Liver (tissue), 9 donors: ENCODE measurements around the gene TLE4. TPM values are rescaled to one million over a fixed set of nuclear protein-coding genes. Genes with fewer than 3 reads are reported as not detected.

Experiments
- DNase-seq: peaks from one replicate; pipeline ENCODE4 v3.0.0-alpha.2; 2017; ENCODE audit warnings: low spot score
- H3K27ac ChIP-seq, 2 donors: one replicate each; pipeline ENCODE4 v1.7.0; 2013; ENCODE audit warnings: inconsistent platforms in 2 of 2, low read length in 2 of 2, control low read depth in 1 of 2, low read depth in 1 of 2, mild to moderate bottlenecking in 1 of 2
- H3K27me3 ChIP-seq, 4 donors: one replicate each; pipeline versions ENCODE4 v1.6.1 to v1.7.0; 2013; ENCODE audit warnings: low read length in 3 of 4, inconsistent platforms in 1 of 4, mild to moderate bottlenecking in 1 of 4, moderate library complexity in 1 of 4; ENCODE audit not compliant: control insufficient read depth in 4 of 4, insufficient read depth in 4 of 4
- H3K36me3 ChIP-seq, 4 donors: one replicate each; pipeline versions ENCODE4 v1.6.1 to v1.7.0; 2013; ENCODE audit warnings: low read length in 3 of 4, mild to moderate bottlenecking in 3 of 4, low read depth in 1 of 4, moderate library complexity in 1 of 4; ENCODE audit not compliant: control insufficient read depth in 4 of 4, insufficient read depth in 3 of 4
- H3K4me1 ChIP-seq, 4 donors: one replicate each; pipeline versions ENCODE4 v1.6.1 to v1.7.0; 2013; ENCODE audit warnings: low read length in 3 of 4, mild to moderate bottlenecking in 3 of 4, moderate library complexity in 1 of 4; ENCODE audit not compliant: control insufficient read depth in 4 of 4, insufficient read depth in 4 of 4
- H3K4me3 ChIP-seq, 3 donors: one replicate each; pipeline versions ENCODE4 v1.6.1 to v1.7.0; 2013; ENCODE audit warnings: low read length in 3 of 3, control low read depth in 1 of 3, low read depth in 1 of 3, mild to moderate bottlenecking in 1 of 3
- H3K9ac ChIP-seq, 2 donors: one replicate each; pipeline ENCODE4 v1.7.0; 2013; ENCODE audit warnings: low read length in 2 of 2, mild to moderate bottlenecking in 2 of 2, moderate library complexity in 2 of 2, control low read depth in 1 of 2, low read depth in 1 of 2
- H3K9me3 ChIP-seq, 4 donors: one replicate each; pipeline versions ENCODE4 v1.6.1 to v1.7.0; 2013; ENCODE audit warnings: low read length in 3 of 4; ENCODE audit not compliant: control insufficient read depth in 4 of 4
- EGR1 ChIP-seq, 2 donors: IDR thresholded peaks; 2 replicates each; pipeline ENCODE4 v1.6.1; 2016 to 2018; ENCODE audit warnings: antibody characterized with exemption in 2 of 2, low read depth in 2 of 2
- FOXA2 ChIP-seq: IDR thresholded peaks from 2 replicates; pipeline ENCODE4 v1.6.1; 2016; ENCODE audit warnings: antibody characterized with exemption
- GABPA ChIP-seq, 2 donors: IDR thresholded peaks in 1 of 2; conservative IDR thresholded peaks in 1 of 2; 2 replicates each; pipeline ENCODE4 v1.6.1; 2016; ENCODE audit warnings: antibody characterized with exemption in 2 of 2, mild to moderate bottlenecking in 1 of 2, moderate library complexity in 1 of 2
- HNF4A ChIP-seq, 2 donors: conservative IDR thresholded peaks; 2 replicates each; pipeline ENCODE4 v1.6.1; 2016; ENCODE audit warnings: antibody characterized with exemption in 2 of 2, mild to moderate bottlenecking in 2 of 2
- NR2F2 ChIP-seq: IDR thresholded peaks from 2 replicates; pipeline ENCODE4 v1.6.1; 2016; ENCODE audit warnings: antibody characterized with exemption
- RAD21 ChIP-seq, 2 donors: IDR thresholded peaks; 2 replicates each; pipeline ENCODE4 v1.6.1; 2016; ENCODE audit warnings: antibody characterized with exemption in 2 of 2, mild to moderate bottlenecking in 2 of 2
- RXRA ChIP-seq, 2 donors: IDR thresholded peaks; 2 replicates each; pipeline ENCODE4 v1.6.1; 2017 to 2018; ENCODE audit warnings: antibody characterized with exemption in 2 of 2, mild to moderate bottlenecking in 1 of 2
- SP1 ChIP-seq: IDR thresholded peaks from 2 replicates; pipeline ENCODE4 v1.6.1; 2018; ENCODE audit warnings: antibody characterized with exemption, mild to moderate bottlenecking
- YY1 ChIP-seq: IDR thresholded peaks from 2 replicates; pipeline ENCODE4 v1.6.1; 2016; ENCODE audit warnings: antibody characterized with exemption, mild to moderate bottlenecking
- WGBS: extraction: QIAGEN DNeasy Blood & Tissue Kit; methylation state at CpG from one replicate; pipeline ENCODE4 v1.1.7; 2013; 5-methylcytosine and 5-hydroxymethylcytosine counted together
- polyA plus RNA-seq, 2 donors: library from polyadenylated mRNA; stranded (reverse) in 1 of 2; unstranded in 1 of 2; fragments of 200-250 nt in 1 of 2; fragments of >200 nt in 1 of 2; fragmentation: Nextera tagmentation in 1 of 2; extraction: Ambion mirVana in 1 of 2; gene quantifications; one replicate each; pipeline versions ENCODE4 v1.2.1 to v1.2.3, GENCODE V29; 2013 to 2015
- total RNA-seq, 2 donors: library from RNA; depleted of rRNA; stranded (reverse); fragments of >200 nt; gene quantifications; one replicate each; pipeline ENCODE4 v1.2.3, GENCODE V29; 2014
- TF ChIP-seq, protein P1 (sequence below): IDR thresholded peaks from 2 replicates; pipeline ENCODE4 v1.6.1; 2016; ENCODE audit warnings: antibody characterized with exemption
- TF ChIP-seq, protein P2 (sequence below): fragments of 150-350 bp; IDR thresholded peaks from 2 replicates; pipeline ENCODE4 v1.5.1; 2017; ENCODE audit warnings: improper control_type of control experiment, low read depth, low read length; ENCODE audit not compliant: missing input control
- TF ChIP-seq, protein P3 (sequence below): IDR thresholded peaks from 2 replicates; pipeline ENCODE4 v1.6.1; 2016; ENCODE audit warnings: antibody characterized with exemption
- TF ChIP-seq, protein P4 (sequence below): IDR thresholded peaks from 2 replicates; pipeline ENCODE4 v1.6.1; 2016; ENCODE audit warnings: antibody characterized with exemption, mild to moderate bottlenecking
- donor health status: healthy.
- donor health status: healthy.
- donor health status: healthy.
- donor health status: healthy.
- donor health status: healthy.

Gene TLE4
- total and polyA plus RNA-seq, 4 donors: 2.5 to 6.6 (median 4.7) TPM

DNA sequence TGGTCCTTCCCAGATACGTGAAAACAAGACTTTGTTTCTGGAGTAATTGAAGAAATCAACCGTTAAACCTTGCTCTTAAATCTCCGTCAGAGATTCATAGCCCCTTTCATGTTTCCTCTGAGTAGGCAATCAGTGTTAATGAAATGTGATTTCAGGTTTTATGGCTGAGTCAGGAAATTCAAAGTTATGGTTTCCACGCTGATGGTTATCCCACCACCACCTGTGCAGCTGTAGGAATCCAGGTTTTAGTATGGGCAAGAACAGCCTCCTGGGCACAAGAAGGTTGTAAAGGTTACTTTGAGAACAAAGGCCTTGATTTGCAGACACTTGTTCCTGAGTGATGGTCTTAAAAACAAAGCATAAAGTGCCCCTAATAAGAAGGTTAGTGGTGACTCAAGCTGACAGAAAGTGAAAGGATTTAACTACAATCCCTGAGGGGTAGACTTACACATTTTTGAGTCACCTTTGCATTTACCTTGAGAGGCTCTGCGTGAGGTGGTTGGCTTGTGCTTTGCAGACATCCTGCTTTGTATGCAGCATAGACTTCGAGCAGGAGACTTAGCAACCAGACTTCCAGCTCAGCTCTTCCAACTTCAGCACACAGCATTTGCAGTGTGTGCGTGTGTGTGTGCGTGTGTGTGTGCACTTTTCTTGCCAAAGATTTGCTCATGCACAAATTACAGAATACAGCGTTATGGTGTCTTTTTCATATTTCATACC is 159.6 kb downstream of the TLE4 start:
- DNase-seq: no peak
- Histone ChIP-seq H3K4me3 (no peak overlapping the region), H3K36me3 (peaks cover 0 to 4% (median 0%) of the 10 kb centered on the region in 4 donors), H3K27ac (no peak overlapping the region), H3K4me1 (no peaks in the 10 kb centered on the region), H3K27me3 (no peaks in the 10 kb centered on the region), H3K9me3 (no peaks in the 10 kb centered on the region), H3K9ac (no peak overlapping the region)
- TF ChIP-seq, protein P1, sequence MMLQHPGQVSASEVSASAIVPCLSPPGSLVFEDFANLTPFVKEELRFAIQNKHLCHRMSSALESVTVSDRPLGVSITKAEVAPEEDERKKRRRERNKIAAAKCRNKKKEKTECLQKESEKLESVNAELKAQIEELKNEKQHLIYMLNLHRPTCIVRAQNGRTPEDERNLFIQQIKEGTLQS: no peak
- TF ChIP-seq, protein P2, sequence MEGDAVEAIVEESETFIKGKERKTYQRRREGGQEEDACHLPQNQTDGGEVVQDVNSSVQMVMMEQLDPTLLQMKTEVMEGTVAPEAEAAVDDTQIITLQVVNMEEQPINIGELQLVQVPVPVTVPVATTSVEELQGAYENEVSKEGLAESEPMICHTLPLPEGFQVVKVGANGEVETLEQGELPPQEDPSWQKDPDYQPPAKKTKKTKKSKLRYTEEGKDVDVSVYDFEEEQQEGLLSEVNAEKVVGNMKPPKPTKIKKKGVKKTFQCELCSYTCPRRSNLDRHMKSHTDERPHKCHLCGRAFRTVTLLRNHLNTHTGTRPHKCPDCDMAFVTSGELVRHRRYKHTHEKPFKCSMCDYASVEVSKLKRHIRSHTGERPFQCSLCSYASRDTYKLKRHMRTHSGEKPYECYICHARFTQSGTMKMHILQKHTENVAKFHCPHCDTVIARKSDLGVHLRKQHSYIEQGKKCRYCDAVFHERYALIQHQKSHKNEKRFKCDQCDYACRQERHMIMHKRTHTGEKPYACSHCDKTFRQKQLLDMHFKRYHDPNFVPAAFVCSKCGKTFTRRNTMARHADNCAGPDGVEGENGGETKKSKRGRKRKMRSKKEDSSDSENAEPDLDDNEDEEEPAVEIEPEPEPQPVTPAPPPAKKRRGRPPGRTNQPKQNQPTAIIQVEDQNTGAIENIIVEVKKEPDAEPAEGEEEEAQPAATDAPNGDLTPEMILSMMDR: no peak
- TF ChIP-seq EGR1 (IDR thresholded peaks at IDR 0.05; ENCODE audit: low read depth in 2 of 2): no peak
- WGBS: 81% methylated on average over 9 of the region's 9 CpGs

DNA sequence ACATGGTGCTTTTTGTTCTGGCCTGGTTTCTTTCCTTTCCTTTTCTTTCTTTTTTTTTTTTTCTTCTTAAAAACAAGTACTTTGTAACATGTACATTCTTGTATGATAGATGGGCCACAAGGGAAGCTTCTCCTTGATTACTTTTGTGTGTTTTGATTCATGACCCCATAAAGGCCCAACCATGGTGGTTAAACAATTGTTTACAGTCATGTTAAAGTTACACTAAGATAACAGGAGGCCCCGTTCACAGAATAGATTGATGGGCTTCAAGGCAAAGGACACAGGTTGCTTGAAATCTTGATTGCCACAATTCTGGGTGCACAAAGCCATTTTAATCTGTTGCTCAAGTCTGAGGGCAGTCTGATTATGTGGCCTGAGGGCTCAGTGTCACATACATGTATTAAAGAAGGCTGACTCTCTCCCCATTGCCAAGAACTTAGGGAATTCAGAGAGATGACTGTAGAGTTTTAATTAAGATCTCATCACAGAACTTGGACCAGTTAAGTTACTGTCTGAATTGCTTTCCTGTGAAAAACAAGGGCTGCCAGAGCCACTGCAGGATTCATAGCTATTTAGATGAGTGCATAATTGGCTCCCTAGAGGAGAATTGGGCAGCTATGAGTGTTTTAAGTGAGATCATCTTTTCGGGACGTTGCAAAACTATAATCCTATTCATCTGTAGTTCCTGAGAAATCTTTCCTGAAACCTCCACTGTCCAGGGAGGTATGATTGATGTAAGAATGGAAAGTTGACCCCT is 163.4 kb downstream of the TLE4 start:
- TF ChIP-seq RAD21 (IDR thresholded peaks at IDR 0.05): no peak
- TF ChIP-seq FOXA2: no peak
- TF ChIP-seq SP1: no peak
- no peak for TF ChIP-seq HNF4A (conservative IDR thresholded peaks at IDR 0.05)
- TF ChIP-seq EGR1 (IDR thresholded peaks at IDR 0.05; ENCODE audit: low read depth in 2 of 2): no peak
- Histone ChIP-seq H3K9me3 (no peaks in the 10 kb centered on the region), H3K27me3 (no peaks in the 10 kb centered on the region), H3K4me1 (no peaks in the 10 kb centered on the region), H3K36me3 (no peaks in the 10 kb centered on the region), H3K9ac (no peak overlapping the region), H3K27ac (no peak overlapping the region), H3K4me3 (no peak overlapping the region)
- DNase-seq: no peak
- 67% methylated on average over 3 of the region's 3 CpGs for WGBS

DNA sequence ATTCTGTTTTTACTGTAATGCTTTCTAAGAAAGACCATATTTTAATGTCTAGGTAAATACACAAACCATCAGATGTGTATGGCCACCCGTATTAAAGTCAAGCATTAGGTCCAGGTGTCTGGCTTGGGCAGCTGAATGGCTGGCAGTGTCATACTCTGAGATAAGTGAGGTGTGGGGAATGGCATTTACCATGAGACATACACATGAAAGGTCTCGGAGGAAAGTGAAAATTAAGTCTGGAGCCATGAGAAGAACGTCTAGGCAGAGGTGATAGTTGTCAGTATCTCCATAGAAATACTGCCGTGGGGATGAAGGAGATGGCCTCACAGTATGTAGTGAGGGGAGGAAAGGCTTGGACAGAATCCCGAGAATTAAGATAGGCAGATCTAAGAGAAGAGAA is 164.3 kb downstream of the TLE4 start:
- Histone ChIP-seq H3K4me3 (no peak overlapping the region), H3K9ac (no peak overlapping the region), H3K9me3 (no peaks in the 10 kb centered on the region), H3K27ac (no peak overlapping the region), H3K36me3 (no peaks in the 10 kb centered on the region), H3K4me1 (no peaks in the 10 kb centered on the region), H3K27me3 (no peaks in the 10 kb centered on the region)
- no peak for DNase-seq
- TF ChIP-seq, protein P3, sequence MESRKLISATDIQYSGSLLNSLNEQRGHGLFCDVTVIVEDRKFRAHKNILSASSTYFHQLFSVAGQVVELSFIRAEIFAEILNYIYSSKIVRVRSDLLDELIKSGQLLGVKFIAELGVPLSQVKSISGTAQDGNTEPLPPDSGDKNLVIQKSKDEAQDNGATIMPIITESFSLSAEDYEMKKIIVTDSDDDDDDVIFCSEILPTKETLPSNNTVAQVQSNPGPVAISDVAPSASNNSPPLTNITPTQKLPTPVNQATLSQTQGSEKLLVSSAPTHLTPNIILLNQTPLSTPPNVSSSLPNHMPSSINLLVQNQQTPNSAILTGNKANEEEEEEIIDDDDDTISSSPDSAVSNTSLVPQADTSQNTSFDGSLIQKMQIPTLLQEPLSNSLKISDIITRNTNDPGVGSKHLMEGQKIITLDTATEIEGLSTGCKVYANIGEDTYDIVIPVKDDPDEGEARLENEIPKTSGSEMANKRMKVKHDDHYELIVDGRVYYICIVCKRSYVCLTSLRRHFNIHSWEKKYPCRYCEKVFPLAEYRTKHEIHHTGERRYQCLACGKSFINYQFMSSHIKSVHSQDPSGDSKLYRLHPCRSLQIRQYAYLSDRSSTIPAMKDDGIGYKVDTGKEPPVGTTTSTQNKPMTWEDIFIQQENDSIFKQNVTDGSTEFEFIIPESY: no peak
- TF ChIP-seq RAD21 (IDR thresholded peaks at IDR 0.05) (no peak), RXRA (IDR thresholded peaks at IDR 0.05) (no peak), GABPA (IDR thresholded peaks at IDR 0.05 in 1 of 2, conservative IDR thresholded peaks at IDR 0.05 in 1 of 2) (no peak), NR2F2 (no peak), FOXA2 (no peak), EGR1 (IDR thresholded peaks at IDR 0.05; ENCODE audit: low read depth in 2 of 2) (no peak), YY1 (no peak)
- TF ChIP-seq, protein P4, sequence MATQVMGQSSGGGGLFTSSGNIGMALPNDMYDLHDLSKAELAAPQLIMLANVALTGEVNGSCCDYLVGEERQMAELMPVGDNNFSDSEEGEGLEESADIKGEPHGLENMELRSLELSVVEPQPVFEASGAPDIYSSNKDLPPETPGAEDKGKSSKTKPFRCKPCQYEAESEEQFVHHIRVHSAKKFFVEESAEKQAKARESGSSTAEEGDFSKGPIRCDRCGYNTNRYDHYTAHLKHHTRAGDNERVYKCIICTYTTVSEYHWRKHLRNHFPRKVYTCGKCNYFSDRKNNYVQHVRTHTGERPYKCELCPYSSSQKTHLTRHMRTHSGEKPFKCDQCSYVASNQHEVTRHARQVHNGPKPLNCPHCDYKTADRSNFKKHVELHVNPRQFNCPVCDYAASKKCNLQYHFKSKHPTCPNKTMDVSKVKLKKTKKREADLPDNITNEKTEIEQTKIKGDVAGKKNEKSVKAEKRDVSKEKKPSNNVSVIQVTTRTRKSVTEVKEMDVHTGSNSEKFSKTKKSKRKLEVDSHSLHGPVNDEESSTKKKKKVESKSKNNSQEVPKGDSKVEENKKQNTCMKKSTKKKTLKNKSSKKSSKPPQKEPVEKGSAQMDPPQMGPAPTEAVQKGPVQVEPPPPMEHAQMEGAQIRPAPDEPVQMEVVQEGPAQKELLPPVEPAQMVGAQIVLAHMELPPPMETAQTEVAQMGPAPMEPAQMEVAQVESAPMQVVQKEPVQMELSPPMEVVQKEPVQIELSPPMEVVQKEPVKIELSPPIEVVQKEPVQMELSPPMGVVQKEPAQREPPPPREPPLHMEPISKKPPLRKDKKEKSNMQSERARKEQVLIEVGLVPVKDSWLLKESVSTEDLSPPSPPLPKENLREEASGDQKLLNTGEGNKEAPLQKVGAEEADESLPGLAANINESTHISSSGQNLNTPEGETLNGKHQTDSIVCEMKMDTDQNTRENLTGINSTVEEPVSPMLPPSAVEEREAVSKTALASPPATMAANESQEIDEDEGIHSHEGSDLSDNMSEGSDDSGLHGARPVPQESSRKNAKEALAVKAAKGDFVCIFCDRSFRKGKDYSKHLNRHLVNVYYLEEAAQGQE: no peak
- TF ChIP-seq, protein P2: no peak
- WGBS: 82% methylated on average over 5 of the region's 5 CpGs
